NT2/D1 (cell line): ENCODE data around the gene CREB5.

ENCODE experiments used
- SUZ12 ChIP-seq: IDR thresholded peaks from 2 replicates; pipeline ENCODE4 v1.6.1; 2011; ENCODE audit not compliant: insufficient read length, insufficient read depth; ENCODE audit errors: extremely low read depth
- YY1 ChIP-seq: IDR thresholded peaks from 2 replicates; pipeline ENCODE4 v1.6.1; 2011; ENCODE audit not compliant: insufficient read length, insufficient read depth
- ZNF274 ChIP-seq: IDR thresholded peaks from 2 replicates; pipeline ENCODE4 v1.6.1; 2011; ENCODE audit warnings: mild to moderate bottlenecking, low read depth, low read length

GRCh38 chr7:28649189-28649588, 236.9 kb downstream of the CREB5 start:
- TF ChIP-seq ZNF274 = no peak
- no peak for TF ChIP-seq YY1
- TF ChIP-seq SUZ12 = no peak
